Measurements from ENCODE around the gene HCRTR1. TPM values are rescaled to one million over a fixed set of nuclear protein-coding genes. Genes with fewer than 3 reads are reported as not detected.

The HCRTR1 gene
- total and polyA plus RNA-seq, 11 donors: 0.21 to 0.82 (median 0.30) TPM; not detected in 4

DNA sequence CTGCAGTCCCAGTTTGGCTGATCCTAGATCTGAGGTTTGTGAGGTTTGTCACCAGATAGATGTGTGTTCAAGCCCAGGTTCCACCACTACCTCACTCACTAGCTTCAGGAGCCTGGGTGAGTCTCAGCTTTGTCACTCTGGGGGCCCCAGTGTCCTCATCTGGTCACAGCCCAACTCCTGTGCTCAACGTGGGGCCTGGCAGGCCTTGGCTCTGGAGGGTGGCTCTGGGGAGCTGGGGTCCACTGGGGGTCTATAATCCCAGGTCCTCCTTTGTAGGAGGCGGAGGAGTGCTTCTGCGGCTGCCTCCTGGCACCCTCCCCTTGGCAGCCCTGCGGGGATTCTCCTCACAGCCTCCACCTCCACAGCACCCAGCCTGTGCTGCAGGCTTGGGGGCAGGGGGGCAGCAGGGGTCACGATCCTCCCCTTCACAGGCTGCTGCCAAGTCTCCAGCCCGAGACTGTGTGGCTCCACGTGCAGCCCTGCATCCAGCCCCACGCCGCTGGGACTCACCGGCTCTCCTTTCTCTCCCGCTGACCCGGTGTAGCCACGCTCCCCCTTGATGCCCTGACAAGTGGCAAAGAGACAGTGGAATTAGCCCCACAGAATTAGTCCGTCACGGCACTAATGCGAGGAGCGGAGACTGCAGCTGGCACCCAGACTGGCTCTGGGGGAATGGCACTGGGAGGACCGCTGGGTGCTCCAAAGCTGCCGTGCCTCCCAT lies 49.7 kb downstream of the HCRTR1 start:
- intact Hi-C loops (cut with DNase I): loop anchor here in 6 of 10 donors (5.0 to 10.0 kb wide), 6 partner anchors 35 to 398 kb away; partner anchors contain the start of gene COL16A1 (in 1 of the 6)
- peak in 1 of 5 donors; percentile 55 for DNase-seq
- H3K4me1 ChIP-seq: peaks cover 0 to 58% (median 37%) of the 10 kb centered on the region in 12 donors

DNA sequence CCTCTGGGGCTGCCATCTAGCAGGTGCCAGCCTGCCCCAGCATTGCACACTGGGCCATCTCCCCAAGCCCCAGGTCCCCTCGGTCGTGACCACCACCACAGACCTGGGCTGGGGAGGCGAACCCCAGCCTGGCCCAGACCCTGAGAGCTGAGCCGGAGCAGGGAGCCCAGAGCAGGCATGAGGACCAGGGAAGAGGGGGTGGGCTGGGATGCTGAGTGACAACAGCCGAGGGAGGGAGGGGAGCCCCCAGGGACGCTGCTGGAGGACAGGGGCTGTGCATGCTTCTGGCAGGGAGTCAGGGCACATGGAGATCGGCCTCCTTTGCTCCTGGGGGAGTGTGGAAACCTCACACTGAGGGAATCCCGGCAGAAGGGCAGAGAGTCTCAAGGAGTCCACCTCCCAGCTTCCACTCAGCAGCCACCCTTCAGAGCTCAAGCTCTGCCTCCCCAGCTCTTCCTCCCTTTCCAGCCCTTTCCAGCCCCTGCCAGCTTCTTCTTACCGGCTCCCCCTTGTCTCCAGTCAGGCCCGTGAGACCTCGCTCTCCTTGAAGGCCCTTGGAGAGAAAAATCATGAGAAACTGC lies 50.9 kb downstream of the HCRTR1 start:
- no peak overlapping the region for H3K4me3 ChIP-seq
- peak in 1 of 5 donors; percentile 46 for DNase-seq
- TF ChIP-seq CTCF (IDR thresholded peaks at IDR 0.05) (no peak), POLR2A (IDR thresholded peaks at IDR 0.05) (no peak)
- no peak for ATAC-seq
- peaks cover 0 to 4% (median 0%) of the 10 kb centered on the region in 9 donors for H3K27me3 ChIP-seq
- peaks cover 0 to 6% (median 0%) of the 10 kb centered on the region in 9 donors for H3K36me3 ChIP-seq
- H3K27ac ChIP-seq: no peak overlapping the region
- no peaks in the 10 kb centered on the region for H3K9me3 ChIP-seq
- H3K4me1 ChIP-seq: peaks cover 0 to 69% (median 48%) of the 10 kb centered on the region in 12 donors
- intact Hi-C loops (cut with DNase I): loop anchor here in 6 of 10 donors (5.0 to 10.0 kb wide), 6 partner anchors 34 to 396 kb away; partner anchors contain the start of gene COL16A1 (in 1 of the 6)
- WGBS, 4 donors: 79 to 89% (median 79%) methylated on average over 9 to 11 of the region's 11 CpGs

More for the DNA sequence above, 49.7 kb downstream of the HCRTR1 start:
- no peak overlapping the region for H3K4me3 ChIP-seq
- TF ChIP-seq CTCF (IDR thresholded peaks at IDR 0.05) (no peak), POLR2A (IDR thresholded peaks at IDR 0.05) (no peak)
- H3K27ac ChIP-seq: peak overlapping the region in 1 of 12 donors; percentile 36
- 85 to 89% (median 87%) methylated on average over 16 to 19 of the region's 19 CpGs for WGBS, 4 donors
- no peak for ATAC-seq
- no peaks in the 10 kb centered on the region for H3K9me3 ChIP-seq
- peaks cover 0 to 4% (median 0%) of the 10 kb centered on the region in 9 donors for H3K27me3 ChIP-seq
- H3K36me3 ChIP-seq: peaks cover 0 to 6% (median 0%) of the 10 kb centered on the region in 9 donors

DNA sequence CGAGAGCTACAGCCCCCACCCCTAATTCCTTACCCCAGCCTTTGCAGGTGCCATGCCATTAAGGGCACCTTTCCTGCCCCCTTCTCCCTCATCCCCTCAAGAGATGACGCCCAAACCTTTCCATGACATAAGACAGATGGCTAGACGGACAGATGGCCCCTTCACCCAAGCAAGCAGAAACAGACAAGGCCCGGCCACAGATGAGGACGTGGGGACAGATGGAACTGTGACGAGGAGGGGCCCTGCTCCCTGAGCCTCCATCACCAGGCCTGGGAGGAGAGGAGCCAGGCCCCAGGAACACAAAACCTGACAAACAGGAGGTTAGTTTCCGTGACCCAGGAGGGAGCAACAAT lies 51.9 kb downstream of the HCRTR1 start:
- Histone ChIP-seq H3K27ac (peak overlapping the region in 11 of 12 donors; percentile 17 to 90 (median 72)), H3K4me1 (peaks cover 0 to 80% (median 54%) of the 10 kb centered on the region in 12 donors), H3K4me3 (peak overlapping the region in 9 of 12 donors; percentile 30 to 56 (median 45)), H3K36me3 (peaks cover 0 to 6% (median 0%) of the 10 kb centered on the region in 9 donors), H3K27me3 (peaks cover 0 to 4% (median 0%) of the 10 kb centered on the region in 9 donors), H3K9me3 (no peaks in the 10 kb centered on the region)
- ATAC-seq: no peak
- DNase-seq: no peak
- TF ChIP-seq CTCF (IDR thresholded peaks at IDR 0.05): no peak
- intact Hi-C loops (cut with DNase I): loop anchor here in 6 of 10 donors (5.0 to 10.0 kb wide), 6 partner anchors 33 to 395 kb away; partner anchors contain the start of gene COL16A1 (in 1 of the 6)
- WGBS, 4 donors: 31 to 43% (median 34%) methylated on average over 7 of the region's 7 CpGs

Data from heart left ventricle (tissue), 16 donors.